Liver (tissue), 9 donors: Measurements from ENCODE around the gene SERP1. TPM values are rescaled to one million over a fixed set of nuclear protein-coding genes. Genes with fewer than 3 reads are reported as not detected.

Experiments
- DNase-seq: peaks from one replicate; pipeline ENCODE4 v3.0.0-alpha.2; 2017; ENCODE audit warnings: low spot score
- H3K27ac ChIP-seq, 2 donors: one replicate each; pipeline ENCODE4 v1.7.0; 2013; ENCODE audit warnings: inconsistent platforms in 2 of 2, low read length in 2 of 2, control low read depth in 1 of 2, low read depth in 1 of 2, mild to moderate bottlenecking in 1 of 2
- H3K27me3 ChIP-seq, 4 donors: one replicate each; pipeline versions ENCODE4 v1.6.1 to v1.7.0; 2013; ENCODE audit warnings: low read length in 3 of 4, inconsistent platforms in 1 of 4, mild to moderate bottlenecking in 1 of 4, moderate library complexity in 1 of 4; ENCODE audit not compliant: control insufficient read depth in 4 of 4, insufficient read depth in 4 of 4
- H3K36me3 ChIP-seq, 4 donors: one replicate each; pipeline versions ENCODE4 v1.6.1 to v1.7.0; 2013; ENCODE audit warnings: low read length in 3 of 4, mild to moderate bottlenecking in 3 of 4, low read depth in 1 of 4, moderate library complexity in 1 of 4; ENCODE audit not compliant: control insufficient read depth in 4 of 4, insufficient read depth in 3 of 4
- H3K4me1 ChIP-seq, 4 donors: one replicate each; pipeline versions ENCODE4 v1.6.1 to v1.7.0; 2013; ENCODE audit warnings: low read length in 3 of 4, mild to moderate bottlenecking in 3 of 4, moderate library complexity in 1 of 4; ENCODE audit not compliant: control insufficient read depth in 4 of 4, insufficient read depth in 4 of 4
- H3K4me3 ChIP-seq, 3 donors: one replicate each; pipeline versions ENCODE4 v1.6.1 to v1.7.0; 2013; ENCODE audit warnings: low read length in 3 of 3, control low read depth in 1 of 3, low read depth in 1 of 3, mild to moderate bottlenecking in 1 of 3
- H3K9ac ChIP-seq, 2 donors: one replicate each; pipeline ENCODE4 v1.7.0; 2013; ENCODE audit warnings: low read length in 2 of 2, mild to moderate bottlenecking in 2 of 2, moderate library complexity in 2 of 2, control low read depth in 1 of 2, low read depth in 1 of 2
- H3K9me3 ChIP-seq, 4 donors: one replicate each; pipeline versions ENCODE4 v1.6.1 to v1.7.0; 2013; ENCODE audit warnings: low read length in 3 of 4; ENCODE audit not compliant: control insufficient read depth in 4 of 4
- EGR1 ChIP-seq, 2 donors: IDR thresholded peaks; 2 replicates each; pipeline ENCODE4 v1.6.1; 2016 to 2018; ENCODE audit warnings: antibody characterized with exemption in 2 of 2, low read depth in 2 of 2
- FOXA1 ChIP-seq: IDR thresholded peaks from 2 replicates; pipeline ENCODE4 v1.6.1; 2016; ENCODE audit warnings: antibody characterized with exemption
- FOXA2 ChIP-seq: IDR thresholded peaks from 2 replicates; pipeline ENCODE4 v1.6.1; 2016; ENCODE audit warnings: antibody characterized with exemption
- GABPA ChIP-seq, 2 donors: IDR thresholded peaks in 1 of 2; conservative IDR thresholded peaks in 1 of 2; 2 replicates each; pipeline ENCODE4 v1.6.1; 2016; ENCODE audit warnings: antibody characterized with exemption in 2 of 2, mild to moderate bottlenecking in 1 of 2, moderate library complexity in 1 of 2
- HNF4A ChIP-seq, 2 donors: conservative IDR thresholded peaks; 2 replicates each; pipeline ENCODE4 v1.6.1; 2016; ENCODE audit warnings: antibody characterized with exemption in 2 of 2, mild to moderate bottlenecking in 2 of 2
- HNF4G ChIP-seq: IDR thresholded peaks from 2 replicates; pipeline ENCODE4 v1.6.1; 2016; ENCODE audit warnings: antibody characterized with exemption
- JUND ChIP-seq, 2 donors: IDR thresholded peaks; 2 replicates each; pipeline ENCODE4 v1.6.1; 2016; ENCODE audit warnings: antibody characterized with exemption in 2 of 2
- RXRA ChIP-seq, 2 donors: IDR thresholded peaks; 2 replicates each; pipeline ENCODE4 v1.6.1; 2017 to 2018; ENCODE audit warnings: antibody characterized with exemption in 2 of 2, mild to moderate bottlenecking in 1 of 2
- SP1 ChIP-seq: IDR thresholded peaks from 2 replicates; pipeline ENCODE4 v1.6.1; 2018; ENCODE audit warnings: antibody characterized with exemption, mild to moderate bottlenecking
- TAF1 ChIP-seq: conservative IDR thresholded peaks from 2 replicates; pipeline ENCODE4 v1.6.1; 2016; ENCODE audit warnings: antibody characterized with exemption, mild to moderate bottlenecking
- YY1 ChIP-seq: IDR thresholded peaks from 2 replicates; pipeline ENCODE4 v1.6.1; 2016; ENCODE audit warnings: antibody characterized with exemption, mild to moderate bottlenecking
- WGBS: extraction: QIAGEN DNeasy Blood & Tissue Kit; methylation state at CpG from one replicate; pipeline ENCODE4 v1.1.7; 2013; 5-methylcytosine and 5-hydroxymethylcytosine counted together
- polyA plus RNA-seq, 2 donors: library from polyadenylated mRNA; stranded (reverse) in 1 of 2; unstranded in 1 of 2; fragments of 200-250 nt in 1 of 2; fragments of >200 nt in 1 of 2; fragmentation: Nextera tagmentation in 1 of 2; extraction: Ambion mirVana in 1 of 2; gene quantifications; one replicate each; pipeline versions ENCODE4 v1.2.1 to v1.2.3, GENCODE V29; 2013 to 2015
- total RNA-seq, 2 donors: library from RNA; depleted of rRNA; stranded (reverse); fragments of >200 nt; gene quantifications; one replicate each; pipeline ENCODE4 v1.2.3, GENCODE V29; 2014
- TF ChIP-seq, protein P1 (sequence below): IDR thresholded peaks from 2 replicates; pipeline ENCODE4 v1.6.1; 2016; ENCODE audit warnings: antibody characterized with exemption
- TF ChIP-seq, protein P2 (sequence below): IDR thresholded peaks from 2 replicates; pipeline ENCODE4 v1.6.1; 2016; ENCODE audit warnings: antibody characterized with exemption
- donor health status: healthy.
- donor health status: healthy.
- donor health status: healthy.
- donor health status: healthy.
- donor health status: healthy.

SERP1 gene
- total and polyA plus RNA-seq, 4 donors, result 116 to 254 (median 182) TPM

DNA sequence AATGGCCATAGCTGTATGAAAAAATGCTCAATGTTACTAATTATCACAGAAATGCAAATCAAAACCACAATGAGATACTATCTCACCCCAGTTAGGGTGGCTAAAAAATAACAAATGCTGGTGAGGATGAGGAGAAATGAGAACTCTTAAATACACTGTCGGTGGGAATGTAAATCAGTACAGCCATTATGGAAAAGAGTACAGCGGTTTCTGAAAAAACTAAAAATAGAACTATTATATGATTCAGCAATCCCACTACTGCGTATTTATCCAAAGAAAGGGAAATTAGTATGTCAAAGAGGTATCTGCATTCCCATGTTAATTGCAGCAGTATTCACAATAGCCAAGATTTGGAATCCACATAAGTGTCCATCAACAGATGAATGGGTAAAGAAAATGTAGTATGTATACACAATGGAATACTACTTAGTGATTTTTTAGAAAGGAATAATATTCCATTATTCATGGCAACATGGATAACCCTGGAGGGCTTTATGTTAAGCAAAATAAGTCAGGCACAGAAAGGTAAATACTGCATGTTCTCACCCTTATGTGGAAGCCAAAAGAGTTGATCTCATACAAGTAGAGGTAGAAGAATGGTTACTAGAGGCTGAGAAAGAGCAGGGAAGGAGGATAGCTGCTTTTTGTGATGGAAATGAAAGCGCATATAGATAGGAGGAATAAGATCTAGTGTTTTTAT lies 35.0 kb downstream of the SERP1 start:
- Histone ChIP-seq H3K9me3 (no peaks in the 10 kb centered on the region), H3K4me1 (peaks cover 0 to 4% (median 0%) of the 10 kb centered on the region in 4 donors), H3K27ac (no peak overlapping the region), H3K27me3 (no peaks in the 10 kb centered on the region), H3K36me3 (no peaks in the 10 kb centered on the region), H3K9ac (no peak overlapping the region), H3K4me3 (no peak overlapping the region)
- TF ChIP-seq SP1, result no peak
- no peak for TF ChIP-seq EGR1 (IDR thresholded peaks at IDR 0.05; ENCODE audit: low read depth in 2 of 2)
- no peak for TF ChIP-seq RXRA (IDR thresholded peaks at IDR 0.05)
- WGBS, result 84% methylated on average over 4 of the region's 4 CpGs
- no peak for DNase-seq

DNA sequence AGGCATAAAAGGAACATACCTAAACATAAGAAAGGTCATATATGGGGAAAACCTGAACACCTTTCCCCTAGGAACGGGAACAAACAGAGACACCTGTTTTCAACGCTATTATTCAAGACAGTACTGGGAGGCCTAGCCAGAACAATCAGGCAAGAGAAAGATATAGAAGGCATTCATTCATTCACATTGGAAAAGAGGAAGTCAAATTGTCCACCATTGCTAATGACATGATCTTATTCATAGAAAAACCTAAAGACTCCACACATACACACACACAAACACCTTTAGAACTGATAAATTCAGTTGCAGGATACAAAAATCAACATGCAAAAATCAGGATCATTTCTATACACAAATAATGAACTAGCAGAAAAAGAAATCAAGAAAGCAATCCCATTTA lies 36.5 kb downstream of the SERP1 start:
- H3K9ac ChIP-seq, result no peak overlapping the region
- no peak for TF ChIP-seq YY1
- TF ChIP-seq SP1, result no peak
- no peak for TF ChIP-seq HNF4G
- TF ChIP-seq FOXA2, result no peak
- no peak for TF ChIP-seq RXRA (IDR thresholded peaks at IDR 0.05)
- TF ChIP-seq HNF4A (conservative IDR thresholded peaks at IDR 0.05), result no peak
- TF ChIP-seq, protein P1, sequence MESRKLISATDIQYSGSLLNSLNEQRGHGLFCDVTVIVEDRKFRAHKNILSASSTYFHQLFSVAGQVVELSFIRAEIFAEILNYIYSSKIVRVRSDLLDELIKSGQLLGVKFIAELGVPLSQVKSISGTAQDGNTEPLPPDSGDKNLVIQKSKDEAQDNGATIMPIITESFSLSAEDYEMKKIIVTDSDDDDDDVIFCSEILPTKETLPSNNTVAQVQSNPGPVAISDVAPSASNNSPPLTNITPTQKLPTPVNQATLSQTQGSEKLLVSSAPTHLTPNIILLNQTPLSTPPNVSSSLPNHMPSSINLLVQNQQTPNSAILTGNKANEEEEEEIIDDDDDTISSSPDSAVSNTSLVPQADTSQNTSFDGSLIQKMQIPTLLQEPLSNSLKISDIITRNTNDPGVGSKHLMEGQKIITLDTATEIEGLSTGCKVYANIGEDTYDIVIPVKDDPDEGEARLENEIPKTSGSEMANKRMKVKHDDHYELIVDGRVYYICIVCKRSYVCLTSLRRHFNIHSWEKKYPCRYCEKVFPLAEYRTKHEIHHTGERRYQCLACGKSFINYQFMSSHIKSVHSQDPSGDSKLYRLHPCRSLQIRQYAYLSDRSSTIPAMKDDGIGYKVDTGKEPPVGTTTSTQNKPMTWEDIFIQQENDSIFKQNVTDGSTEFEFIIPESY, result no peak
- no peak for TF ChIP-seq TAF1
- TF ChIP-seq GABPA (IDR thresholded peaks at IDR 0.05 in 1 of 2, conservative IDR thresholded peaks at IDR 0.05 in 1 of 2), result no peak
- no peak for TF ChIP-seq FOXA1
- TF ChIP-seq, protein P2, sequence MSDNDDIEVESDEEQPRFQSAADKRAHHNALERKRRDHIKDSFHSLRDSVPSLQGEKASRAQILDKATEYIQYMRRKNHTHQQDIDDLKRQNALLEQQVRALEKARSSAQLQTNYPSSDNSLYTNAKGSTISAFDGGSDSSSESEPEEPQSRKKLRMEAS, result no peak
- no peak for TF ChIP-seq JUND (IDR thresholded peaks at IDR 0.05)
- DNase-seq, result no peak
- WGBS, result 94% methylated on average over 2 of the region's 2 CpGs
- H3K36me3 ChIP-seq, result no peaks in the 10 kb centered on the region
- H3K4me3 ChIP-seq, result no peak overlapping the region
- no peak overlapping the region for H3K27ac ChIP-seq
- H3K4me1 ChIP-seq, result no peaks in the 10 kb centered on the region
- H3K9me3 ChIP-seq, result no peaks in the 10 kb centered on the region
- H3K27me3 ChIP-seq, result no peaks in the 10 kb centered on the region

DNA sequence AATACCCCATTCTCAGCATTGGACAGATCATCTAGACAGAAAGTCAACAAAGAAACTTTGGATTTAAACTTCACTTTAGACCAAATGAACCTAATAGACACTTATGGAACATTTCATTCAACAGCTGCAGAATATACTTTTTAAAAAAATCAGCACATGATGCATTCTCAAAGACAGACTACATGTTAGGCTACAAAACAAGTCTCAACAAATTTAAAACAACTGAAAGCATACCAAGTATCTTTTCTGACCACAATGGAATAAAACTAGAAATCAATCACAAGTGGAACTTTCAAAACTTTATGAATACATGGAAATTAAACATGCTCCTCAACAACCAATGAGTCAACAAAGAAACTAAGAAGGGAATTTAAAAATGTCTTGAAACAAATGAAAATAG lies 37.9 kb downstream of the SERP1 start:
- Histone ChIP-seq H3K9ac (no peak overlapping the region), H3K27me3 (no peaks in the 10 kb centered on the region), H3K4me3 (no peak overlapping the region), H3K36me3 (no peaks in the 10 kb centered on the region), H3K4me1 (no peaks in the 10 kb centered on the region), H3K27ac (no peak overlapping the region), H3K9me3 (no peaks in the 10 kb centered on the region)
- no peak for DNase-seq
- TF ChIP-seq SP1, result no peak
- TF ChIP-seq RXRA (IDR thresholded peaks at IDR 0.05), result no peak
